ENCODE measurements around the gene ADAM19. TPM values are rescaled to one million over a fixed set of nuclear protein-coding genes. Genes with fewer than 3 reads are reported as not detected.

The ADAM19 gene
- total RNA-seq, 1 experiment from 2014 or later, result 0.47 TPM

- TF ChIP-seq CTCF (IDR thresholded peaks at IDR 0.05; ENCODE audit: unreplicated experiment), result no peak
- H3K36me3 Mint-ChIP-seq (ENCODE audit: insufficient read depth, unreplicated experiment), result no peaks in the 10 kb centered on the region
- no TSS peak for BruUV-seq (replicated peaks)
- no peak overlapping the region for H3K4me3 Mint-ChIP-seq (ENCODE audit: unreplicated experiment)
- H3K4me1 Mint-ChIP-seq (ENCODE audit: insufficient read depth, unreplicated experiment), result peaks cover 1% of the 10 kb centered on the region
- H3K9me3 Mint-ChIP-seq (ENCODE audit: unreplicated experiment), result no peaks in the 10 kb centered on the region
- no peak overlapping the region for H3K27ac Mint-ChIP-seq (ENCODE audit: low read depth, unreplicated experiment)
- H3K27me3 Mint-ChIP-seq (ENCODE audit: insufficient read depth, unreplicated experiment), result no peaks in the 10 kb centered on the region
- no peak for DNase-seq (ENCODE audit: unreplicated experiment)
- POLR2A ChIA-PET, result interaction anchor here (0.7 to 1.0 kb wide), 2 partner anchors 8 to 10 kb away, joined by 3 read pairs; no protein-coding TSS in a partner anchor
- CTCF ChIA-PET, result interaction anchor here (0.5 to 28.1 kb wide), 22 partner anchors 9 to 661 kb away, joined by 3 to 642 read pairs (median 4); partner anchors contain the start of gene LSM11
- intact Hi-C loops (cut with micrococcal nuclease), result no loop called here
Measured at GRCh38 chr5:157479612-157480510, 95.7 kb downstream of the ADAM19 start.

GRCh38 chr5:157479166-157479565, 96.4 kb downstream of the ADAM19 start:
- ChIA-PET POLR2A (interaction anchor here (0.7 kb wide), 1 partner anchor 9 kb away, joined by 3 read pairs; no protein-coding TSS in a partner anchor), CTCF (interaction anchor here (0.6 to 28.1 kb wide), 16 partner anchors 8 to 661 kb away, joined by 3 to 642 read pairs (median 4); no protein-coding TSS in a partner anchor)
- Mint-ChIP-seq H3K27ac (ENCODE audit: low read depth, unreplicated experiment) (no peak overlapping the region), H3K4me1 (ENCODE audit: insufficient read depth, unreplicated experiment) (no peaks in the 10 kb centered on the region), H3K9me3 (ENCODE audit: unreplicated experiment) (no peaks in the 10 kb centered on the region), H3K4me3 (ENCODE audit: unreplicated experiment) (no peak overlapping the region), H3K36me3 (ENCODE audit: insufficient read depth, unreplicated experiment) (no peaks in the 10 kb centered on the region), H3K27me3 (ENCODE audit: insufficient read depth, unreplicated experiment) (no peaks in the 10 kb centered on the region)
- intact Hi-C loops (cut with micrococcal nuclease), result no loop called here
- TF ChIP-seq CTCF (IDR thresholded peaks at IDR 0.05; ENCODE audit: unreplicated experiment), result no peak
- no peak for DNase-seq (ENCODE audit: unreplicated experiment)
- no TSS peak for BruUV-seq (replicated peaks)

- Mint-ChIP-seq H3K4me3 (ENCODE audit: unreplicated experiment) (no peak overlapping the region), H3K27ac (ENCODE audit: low read depth, unreplicated experiment) (no peak overlapping the region), H3K36me3 (ENCODE audit: insufficient read depth, unreplicated experiment) (no peaks in the 10 kb centered on the region), H3K9me3 (ENCODE audit: unreplicated experiment) (no peaks in the 10 kb centered on the region), H3K27me3 (ENCODE audit: insufficient read depth, unreplicated experiment) (no peaks in the 10 kb centered on the region), H3K4me1 (ENCODE audit: insufficient read depth, unreplicated experiment) (no peaks in the 10 kb centered on the region)
- TF ChIP-seq CTCF (IDR thresholded peaks at IDR 0.05; ENCODE audit: unreplicated experiment), result no peak
- ChIA-PET POLR2A (no interaction called here), CTCF (interaction anchor here (0.6 to 28.1 kb wide), 12 partner anchors 8 to 662 kb away, joined by 3 to 642 read pairs (median 10); no protein-coding TSS in a partner anchor)
- no TSS peak for BruUV-seq (replicated peaks)
- intact Hi-C loops (cut with micrococcal nuclease), result no loop called here
- DNase-seq (ENCODE audit: unreplicated experiment), result no peak
Measured at GRCh38 chr5:157478726-157479125, 96.8 kb downstream of the ADAM19 start.

GRCh38 chr5:157477814-157478494, 97.6 kb downstream of the ADAM19 start:
- no peak overlapping the region for H3K4me3 Mint-ChIP-seq (ENCODE audit: unreplicated experiment)
- H3K27me3 Mint-ChIP-seq (ENCODE audit: insufficient read depth, unreplicated experiment), result no peaks in the 10 kb centered on the region
- no peak for DNase-seq (ENCODE audit: unreplicated experiment)
- H3K9me3 Mint-ChIP-seq (ENCODE audit: unreplicated experiment), result no peaks in the 10 kb centered on the region
- TF ChIP-seq CTCF (IDR thresholded peaks at IDR 0.05; ENCODE audit: unreplicated experiment), result no peak
- ChIA-PET POLR2A (interaction anchor here (0.6 to 2.8 kb wide), 2 partner anchors 46 to 130 kb away, joined by 3 to 10 read pairs; no protein-coding TSS in a partner anchor), CTCF (interaction anchor here (0.6 to 28.1 kb wide), 30 partner anchors 7 to 337 kb away, joined by 3 to 642 read pairs (median 8); partner anchors contain the start of genes LSM11 and NIPAL4)
- no peak overlapping the region for H3K27ac Mint-ChIP-seq (ENCODE audit: low read depth, unreplicated experiment)
- no peaks in the 10 kb centered on the region for H3K36me3 Mint-ChIP-seq (ENCODE audit: insufficient read depth, unreplicated experiment)
- no TSS peak for BruUV-seq (replicated peaks)
- intact Hi-C loops (cut with micrococcal nuclease), result loop anchor here (1.0 kb wide), 7 partner anchors 47 to 329 kb away; partner anchors contain the start of gene LSM11
- no peaks in the 10 kb centered on the region for H3K4me1 Mint-ChIP-seq (ENCODE audit: insufficient read depth, unreplicated experiment)

Data from MCF 10A (cell line).